ENCODE data around the gene NEK8. TPM values are rescaled to one million over a fixed set of nuclear protein-coding genes. Genes with fewer than 3 reads are reported as not detected.
A peak's percentile ranks its signal among the peaks of the same experiment; 100 is the strongest.

NEK8 gene
- total and polyA plus RNA-seq, 9 of the 15 experiments (the other 6 are each of a cell fraction or from before 2014, with no cell fraction given) = 0.98 to 16.6 (median 4.6) TPM

- H4K20me1 ChIP-seq (replicated peaks; ENCODE audit: control insufficient read depth, insufficient read depth, low read length) = peaks cover 21% of the 10 kb centered on the region
- in situ Hi-C loops (cut with MboI) = no loop called here
- no peak for TF ChIP-seq NFE2L1 (tag; IDR thresholded peaks at IDR 0.05; ENCODE audit: borderline replicate concordance, low read depth)
- TF ChIP-seq NCOA1 (IDR thresholded peaks at IDR 0.05; ENCODE audit: low read depth) = no peak
- TF ChIP-seq ZBTB43 (CRISPR knock-in tag; IDR thresholded peaks at IDR 0.05) = no peak
- TF ChIP-seq, protein P1, sequence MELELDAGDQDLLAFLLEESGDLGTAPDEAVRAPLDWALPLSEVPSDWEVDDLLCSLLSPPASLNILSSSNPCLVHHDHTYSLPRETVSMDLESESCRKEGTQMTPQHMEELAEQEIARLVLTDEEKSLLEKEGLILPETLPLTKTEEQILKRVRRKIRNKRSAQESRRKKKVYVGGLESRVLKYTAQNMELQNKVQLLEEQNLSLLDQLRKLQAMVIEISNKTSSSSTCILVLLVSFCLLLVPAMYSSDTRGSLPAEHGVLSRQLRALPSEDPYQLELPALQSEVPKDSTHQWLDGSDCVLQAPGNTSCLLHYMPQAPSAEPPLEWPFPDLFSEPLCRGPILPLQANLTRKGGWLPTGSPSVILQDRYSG (tag; conservative IDR thresholded peaks at IDR 0.05; ENCODE audit: low read depth) = no peak
- peak; percentile 69 for TF ChIP-seq SOX6 (IDR thresholded peaks at IDR 0.05)
- peak; percentile 58; the same call in 1 of the 2 replicates for TF ChIP-seq STAG1 (CRISPR knock-in tag; IDR thresholded peaks at IDR 0.05; ENCODE audit: borderline replicate concordance)
- TF ChIP-seq, protein P2, sequence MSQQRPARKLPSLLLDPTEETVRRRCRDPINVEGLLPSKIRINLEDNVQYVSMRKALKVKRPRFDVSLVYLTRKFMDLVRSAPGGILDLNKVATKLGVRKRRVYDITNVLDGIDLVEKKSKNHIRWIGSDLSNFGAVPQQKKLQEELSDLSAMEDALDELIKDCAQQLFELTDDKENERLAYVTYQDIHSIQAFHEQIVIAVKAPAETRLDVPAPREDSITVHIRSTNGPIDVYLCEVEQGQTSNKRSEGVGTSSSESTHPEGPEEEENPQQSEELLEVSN (IDR thresholded peaks at IDR 0.05; ENCODE audit: borderline replicate concordance in 1 of 2, extremely low read depth in 1 of 2, insufficient read depth in 1 of 2, insufficient read length in 1 of 2, low read depth in 1 of 2, low read length in 1 of 2, poor library complexity in 1 of 2, severe bottlenecking in 1 of 2) = peak in 1 of 2 experiments; percentile 21
- no peak for TF ChIP-seq KLF6 (CRISPR knock-in tag; IDR thresholded peaks at IDR 0.05; ENCODE audit: borderline replicate concordance)
- TF ChIP-seq ZNF121 (CRISPR knock-in tag; conservative IDR thresholded peaks at IDR 0.05) = no peak
- TF ChIP-seq, protein P3, sequence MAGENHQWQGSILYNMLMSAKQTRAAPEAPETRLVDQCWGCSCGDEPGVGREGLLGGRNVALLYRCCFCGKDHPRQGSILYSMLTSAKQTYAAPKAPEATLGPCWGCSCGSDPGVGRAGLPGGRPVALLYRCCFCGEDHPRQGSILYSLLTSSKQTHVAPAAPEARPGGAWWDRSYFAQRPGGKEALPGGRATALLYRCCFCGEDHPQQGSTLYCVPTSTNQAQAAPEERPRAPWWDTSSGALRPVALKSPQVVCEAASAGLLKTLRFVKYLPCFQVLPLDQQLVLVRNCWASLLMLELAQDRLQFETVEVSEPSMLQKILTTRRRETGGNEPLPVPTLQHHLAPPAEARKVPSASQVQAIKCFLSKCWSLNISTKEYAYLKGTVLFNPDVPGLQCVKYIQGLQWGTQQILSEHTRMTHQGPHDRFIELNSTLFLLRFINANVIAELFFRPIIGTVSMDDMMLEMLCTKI (IDR thresholded peaks at IDR 0.05; ENCODE audit: partially characterized antibody) = no peak
- no peak for TF ChIP-seq DMBX1 (CRISPR knock-in tag; IDR thresholded peaks at IDR 0.05; ENCODE audit: borderline replicate concordance)
- TF ChIP-seq CC2D1A (IDR thresholded peaks at IDR 0.05) = peak; percentile 50; the same call in 1 of the 2 replicates
- no peak for TF ChIP-seq POLR3A (IDR thresholded peaks at IDR 0.05; ENCODE audit: borderline replicate concordance, extremely low read depth, insufficient read depth, insufficient read length)
These were observed 21.8 kb downstream of the NEK8 start for GRCh38 chr17:28750178-28751047.

More at GRCh38 chr17:28750178-28751047, 21.8 kb downstream of the NEK8 start:
- H2AFZ ChIP-seq (ENCODE audit: low read depth, low read length) = no peak overlapping the region
- 27% methylated on average over 20 of the region's 20 CpGs for WGBS (ENCODE audit: insufficient coverage, low coverage, missing lambda C conversion rate)
- peak overlapping the region; percentile 9 to 49; a peak in 1 of 4 replicates for H3K9ac ChIP-seq (ENCODE audit: insufficient read depth in 1 of 2, low read depth in 2 of 2, low read length in 2 of 2)
- peaks cover 20 to 36% of the 10 kb centered on the region in 2 experiments for H3K4me1 ChIP-seq (replicated peaks in 1 of 2; ENCODE audit: control insufficient read depth in 2 of 2, insufficient read depth in 2 of 2, low read length in 2 of 2)
- ATAC-seq (peak; percentile 87), DNase-seq (ENCODE audit: extremely low read depth in 1 of 4, low spot score in 3 of 4) (peak; percentile 80 to 98 (median 87)), FAIRE-seq (peak; percentile 99)
- H3K36me3 ChIP-seq (ENCODE audit: control insufficient read depth, insufficient read depth, low read length) = peaks cover 68% of the 10 kb centered on the region
- ChIA-PET CTCF (ENCODE audit: low intra/inter-chr PET ratio) (interaction anchor here (0.6 to 6.8 kb wide), 9 partner anchors 15 to 152 kb away, joined by 3 to 117 read pairs (median 4); partner anchors contain the start of genes DHRS13, NEK8 and TLCD1), POLR2A (interaction anchor here (0.6 to 17.4 kb wide), 22 partner anchors 8 to 201 kb away, joined by 3 to 367 read pairs (median 4); partner anchors contain the start of genes NEK8, PHF12, RPL23A and TLCD1)
- no peaks in the 10 kb centered on the region for H3K27me3 ChIP-seq (ENCODE audit: control insufficient read depth in 2 of 2, insufficient read depth in 2 of 2, low read length in 2 of 2)
- peaks cover under 1% of the 10 kb centered on the region for H3K9me1 ChIP-seq (ENCODE audit: control insufficient read depth, insufficient read depth, low read length)
- H3K79me2 ChIP-seq (ENCODE audit: control insufficient read depth, insufficient read depth, low read length) = peaks cover 46% of the 10 kb centered on the region
- H3K27ac ChIP-seq (ENCODE audit: extremely low read depth, low read depth, low read length) = peak overlapping the region; percentile 37; the same call in 2 of the 3 replicates
- intact Hi-C loops (cut with micrococcal nuclease) = loop anchor here (1.0 kb wide), 1 partner anchor 23 kb away; no protein-coding TSS in a partner anchor
- H3K9me3 ChIP-seq (replicated peaks; ENCODE audit: control insufficient read depth, insufficient read depth, low read depth, low read length) = no peaks in the 10 kb centered on the region
- no peak overlapping the region for H3K4me3 ChIP-seq
- peak overlapping the region; percentile 22 for H3K4me2 ChIP-seq (ENCODE audit: insufficient read depth, low read length)
- TSS peak; percentile 13 for BruUV-seq (replicated peaks)

Data from K562 (cell line).